ENCODE results near the gene CPD. TPM values are rescaled to one million over a fixed set of nuclear protein-coding genes. Genes with fewer than 3 reads are reported as not detected.

Gene CPD
- total and polyA plus RNA-seq, 9 of the 15 experiments (the other 6 are each of a cell fraction or from before 2014, with no cell fraction given): 4.5 to 24.4 (median 20.4) TPM

DNA sequence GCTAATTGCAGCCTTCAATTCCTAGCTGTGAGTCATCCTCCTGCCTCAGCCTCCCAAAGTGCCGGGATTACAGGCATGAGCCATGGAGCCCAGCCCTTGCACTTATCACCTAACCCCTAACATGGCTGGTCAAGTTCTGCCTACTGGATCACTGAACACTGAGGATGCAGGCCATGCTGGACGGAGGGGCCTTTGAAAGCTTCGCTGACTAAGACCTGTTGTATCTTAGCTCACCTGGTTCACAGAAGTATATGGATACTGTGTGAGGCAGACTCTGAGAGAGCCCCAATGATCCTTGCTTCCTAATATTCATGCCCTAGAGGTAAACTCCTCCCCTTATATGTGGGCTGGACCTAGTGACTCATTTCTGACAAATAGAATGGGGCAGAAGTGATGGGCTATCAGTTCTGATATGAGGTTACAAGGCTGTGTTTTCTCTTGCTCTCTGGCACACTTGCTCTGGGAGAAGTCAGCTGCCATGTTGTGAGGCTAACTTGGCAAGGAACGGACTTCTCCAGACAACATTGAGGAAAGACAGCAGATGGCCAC, 33.1 kb upstream of the CPD start (continued):
- TF ChIP-seq SMARCA4 (IDR thresholded peaks at IDR 0.05) (0 out of 2 replicates have a peak, but pooled peaks have one; percentile 32), FOSL1 (tag; conservative IDR thresholded peaks at IDR 0.05) (peak; percentile 91), ZKSCAN1 (IDR thresholded peaks at IDR 0.05; ENCODE audit: low read depth, low read length) (no peak), NR2F6 (CRISPR knock-in tag; IDR thresholded peaks at IDR 0.05) (no peak)

DNA sequence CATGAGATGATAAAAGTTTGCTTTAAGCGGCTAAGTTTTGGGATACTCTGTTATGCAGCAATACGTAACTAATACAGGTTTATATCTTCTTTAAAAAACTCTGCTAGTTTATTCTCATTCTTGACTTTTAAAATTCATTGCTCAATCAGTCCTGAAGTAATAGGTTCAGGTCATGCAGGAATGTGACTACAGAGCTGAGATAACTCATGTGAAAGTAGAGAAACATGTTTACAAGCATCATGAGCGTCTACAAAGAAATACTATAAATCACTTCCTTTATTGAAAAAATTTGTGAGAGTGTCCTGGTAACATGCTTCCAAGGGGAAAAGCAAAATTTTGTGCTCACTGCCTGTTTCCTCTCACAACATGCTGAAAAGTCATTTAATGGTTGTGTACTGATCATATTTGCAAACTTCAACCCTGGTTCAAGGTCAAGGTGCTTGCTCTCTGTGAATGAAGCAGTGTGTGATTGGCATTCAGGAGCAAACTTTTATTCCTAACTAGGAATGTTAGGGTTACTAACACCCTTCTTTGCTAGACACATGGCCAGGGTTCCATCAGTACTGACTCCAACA, 32.4 kb upstream of the CPD start:
- Histone ChIP-seq H3K9me1 (ENCODE audit: control insufficient read depth, insufficient read depth, low read length) (no peaks in the 10 kb centered on the region), H3K9ac (ENCODE audit: insufficient read depth in 1 of 2, low read depth in 2 of 2, low read length in 2 of 2) (no peak overlapping the region; a peak in 2 of 4 replicates), H3K27me3 (ENCODE audit: control insufficient read depth in 2 of 2, insufficient read depth in 2 of 2, low read length in 2 of 2) (no peaks in the 10 kb centered on the region), H3K79me2 (ENCODE audit: control insufficient read depth, insufficient read depth, low read length) (no peaks in the 10 kb centered on the region), H3K36me3 (ENCODE audit: control insufficient read depth, insufficient read depth, low read length) (no peaks in the 10 kb centered on the region), H2AFZ (ENCODE audit: low read depth, low read length) (peak overlapping the region; percentile 89), H4K20me1 (replicated peaks; ENCODE audit: control insufficient read depth, insufficient read depth, low read length) (no peaks in the 10 kb centered on the region), H3K27ac (ENCODE audit: extremely low read depth, low read depth, low read length) (no peak overlapping the region; the same call in 2 of the 3 replicates), H3K9me3 (replicated peaks; ENCODE audit: control insufficient read depth, insufficient read depth, low read depth, low read length) (no peaks in the 10 kb centered on the region), H3K4me3 (no peak overlapping the region), H3K4me2 (ENCODE audit: insufficient read depth, low read length) (peak overlapping the region; percentile 63), H3K4me1 (replicated peaks in 1 of 2; ENCODE audit: control insufficient read depth in 2 of 2, insufficient read depth in 2 of 2, low read length in 2 of 2) (peaks cover 8 to 28% of the 10 kb centered on the region in 2 experiments; a peak in 4 of 5 replicates)
- TF ChIP-seq CEBPB (tag; IDR thresholded peaks at IDR 0.05): peak; percentile 10; the same call in 1 of the 2 replicates
- TF ChIP-seq CEBPG (CRISPR knock-in tag; IDR thresholded peaks at IDR 0.05): no peak
- TF ChIP-seq CEBPG (tag; conservative IDR thresholded peaks at IDR 0.05 in 1 of 2, IDR thresholded peaks at IDR 0.05 in 1 of 2): peak in 1 of 2 experiments; percentile 16; a peak in 1 of 4 replicates
- no peak for TF ChIP-seq RBM25 (IDR thresholded peaks at IDR 0.05; ENCODE audit: low read depth, low read length, severe bottlenecking)
- WGBS (ENCODE audit: insufficient coverage, low coverage, missing lambda C conversion rate): 78% methylated on average over 3 of the region's 3 CpGs
- in situ Hi-C loops (cut with MboI): loop anchor here (25.0 kb wide), 1 partner anchor 366 kb away; no protein-coding TSS in a partner anchor
- intact Hi-C loops (cut with micrococcal nuclease): no loop called here
- BruUV-seq (replicated peaks): no TSS peak
- FAIRE-seq (no peak), DNase-seq (ENCODE audit: extremely low read depth in 1 of 4, low spot score in 3 of 4) (no peak), ATAC-seq (no peak)
- ChIA-PET POLR2A (interaction anchor here (1.1 kb wide), 1 partner anchor 10 kb away, joined by 6 read pairs; no protein-coding TSS in a partner anchor), CTCF (ENCODE audit: low intra/inter-chr PET ratio) (no interaction called here)
